Vagina (tissue), 2 donors: ENCODE measurements around the gene PRKCE. TPM values are rescaled to one million over a fixed set of nuclear protein-coding genes. Genes with fewer than 3 reads are reported as not detected.
"Not testable (repeated sequence)": the region's sequence is repeated elsewhere in the genome, so short reads cannot be mapped to it uniquely, and the experiment has no call there.

Source experiments
- DNase-seq, 2 donors: peaks; one replicate each; pipeline ENCODE4 v3.0.0-alpha.2; 2017; ENCODE audit errors: extremely low spot score in 2 of 2
- H3K27ac ChIP-seq: fragments of 200-600 bp; sonication (generic); one replicate; pipeline ENCODE4 v1.5.1; 2019
- H3K27me3 ChIP-seq: fragments of 200-600 bp; sonication (generic); one replicate; pipeline ENCODE4 v1.5.1; 2019
- H3K36me3 ChIP-seq, 2 donors: fragments of 200-600 bp; sonication (generic); one replicate each; pipeline ENCODE4 v1.5.1; 2017 to 2019
- H3K4me1 ChIP-seq: fragments of 200-600 bp; sonication (generic); one replicate; pipeline ENCODE4 v1.5.1; 2019
- H3K4me3 ChIP-seq, 2 donors: fragments of 200-600 bp; sonication (generic); 1 replicate in 1 of 2; 2 replicates in 1 of 2; pipeline ENCODE4 v1.5.1; 2016 to 2019
- H3K9me3 ChIP-seq: fragments of 200-600 bp; sonication (generic); one replicate; pipeline ENCODE4 v1.5.1; 2019
- CTCF ChIP-seq, 3 experiments: fragments of 450-650 bp in 2 of 3; fragments of 200-600 bp in 1 of 3; sonication (generic) in 1 of 3; IDR thresholded peaks; one replicate each; pipeline ENCODE4 v1.5.1; 2017 to 2019; ENCODE audit warnings: antibody characterized with exemption in 3 of 3, mild to moderate bottlenecking in 2 of 3, moderate library complexity in 2 of 3
- POLR2A ChIP-seq, 2 donors: fragments of 450-650 bp; IDR thresholded peaks; one replicate each; pipeline ENCODE4 v1.6.1; 2017; ENCODE audit warnings: antibody characterized with exemption in 2 of 2, mild to moderate bottlenecking in 2 of 2, moderate library complexity in 2 of 2
- POLR2AphosphoS5 ChIP-seq, 2 donors: sonication (generic); formaldehyde crosslinking; IDR thresholded peaks; one replicate each; pipeline ENCODE4 v1.9.0; 2017; ENCODE audit warnings: antibody characterized with exemption in 2 of 2, mild to moderate bottlenecking in 2 of 2, low read depth in 1 of 2; ENCODE audit not compliant: insufficient read depth in 1 of 2
- intact Hi-C: fragments of 100-400 bp; cut with DNase I; formaldehyde crosslinking; loops from one replicate; pipeline ENCODE4 v1.15.1; 2023
- total RNA-seq: library from RNA; depleted of rRNA; stranded (reverse); fragments of >200 nt; gene quantifications from one replicate; pipeline ENCODE4 v1.2.3, GENCODE V29; 2016

PRKCE gene
- total RNA-seq, 1 donor from 2014 or later = 11.8 TPM

GRCh38 chr2:46202453-46202852 is 551.0 kb downstream of the PRKCE start:
- Histone ChIP-seq H3K4me3 (no peak overlapping the region), H3K36me3 (no peaks in the 10 kb centered on the region), H3K27me3 (no peaks in the 10 kb centered on the region), H3K27ac (no peak overlapping the region), H3K9me3 (no peaks in the 10 kb centered on the region), H3K4me1 (peaks cover 14% of the 10 kb centered on the region)
- DNase-seq = no peak
- TF ChIP-seq POLR2A (IDR thresholded peaks at IDR 0.05) (no peak), POLR2AphosphoS5 (IDR thresholded peaks at IDR 0.05; ENCODE audit: insufficient read depth in 1 of 2, low read depth in 1 of 2) (no peak), CTCF (IDR thresholded peaks at IDR 0.05) (no peak)
- intact Hi-C loops = no loop called here

GRCh38 chr2:46202987-46203386 is 551.5 kb downstream of the PRKCE start:
- intact Hi-C loops = no loop called here
- Histone ChIP-seq H3K36me3 (no peaks in the 10 kb centered on the region), H3K27me3 (no peaks in the 10 kb centered on the region), H3K9me3 (no peaks in the 10 kb centered on the region), H3K27ac (no peak overlapping the region), H3K4me3 (no peak overlapping the region), H3K4me1 (peaks cover 9% of the 10 kb centered on the region)
- TF ChIP-seq POLR2AphosphoS5 (IDR thresholded peaks at IDR 0.05; ENCODE audit: insufficient read depth in 1 of 2, low read depth in 1 of 2) = no peak
- no peak for TF ChIP-seq POLR2A (IDR thresholded peaks at IDR 0.05)
- no peak for TF ChIP-seq CTCF (IDR thresholded peaks at IDR 0.05)
- DNase-seq = no peak

- H3K27ac ChIP-seq, H3K36me3 ChIP-seq, intact Hi-C loops, H3K27me3 ChIP-seq, H3K4me1 ChIP-seq, H3K4me3 ChIP-seq, H3K9me3 ChIP-seq: not testable (repeated sequence)
- peak in 1 of 2 donors; percentile 58 for DNase-seq
These were observed 552.2 kb downstream of the PRKCE start for GRCh38 chr2:46203636-46204035.

GRCh38 chr2:46207591-46207990 is 556.1 kb downstream of the PRKCE start:
- no peak for DNase-seq
- Histone ChIP-seq H3K27ac (no peak overlapping the region), H3K9me3 (peaks cover 2% of the 10 kb centered on the region), H3K27me3 (no peaks in the 10 kb centered on the region), H3K4me1 (no peaks in the 10 kb centered on the region), H3K36me3 (no peaks in the 10 kb centered on the region), H3K4me3 (no peak overlapping the region)
- TF ChIP-seq CTCF (IDR thresholded peaks at IDR 0.05) (no peak), POLR2AphosphoS5 (IDR thresholded peaks at IDR 0.05; ENCODE audit: insufficient read depth in 1 of 2, low read depth in 1 of 2) (no peak), POLR2A (IDR thresholded peaks at IDR 0.05) (no peak)
- intact Hi-C loops = no loop called here

- TF ChIP-seq CTCF (IDR thresholded peaks at IDR 0.05) = no peak
- no peak for TF ChIP-seq POLR2AphosphoS5 (IDR thresholded peaks at IDR 0.05; ENCODE audit: insufficient read depth in 1 of 2, low read depth in 1 of 2)
- TF ChIP-seq POLR2A (IDR thresholded peaks at IDR 0.05) = no peak
- no peaks in the 10 kb centered on the region for H3K36me3 ChIP-seq
- no peak overlapping the region for H3K27ac ChIP-seq
- peaks cover 2% of the 10 kb centered on the region for H3K9me3 ChIP-seq
- H3K27me3 ChIP-seq = no peaks in the 10 kb centered on the region
- intact Hi-C loops = no loop called here
- no peak for DNase-seq
- no peaks in the 10 kb centered on the region for H3K4me1 ChIP-seq
- H3K4me3 ChIP-seq = no peak overlapping the region
These were observed 557.3 kb downstream of the PRKCE start for GRCh38 chr2:46208766-46209165.

- Histone ChIP-seq H3K27ac (no peak overlapping the region), H3K9me3 (peaks cover 2% of the 10 kb centered on the region), H3K4me3 (no peak overlapping the region), H3K36me3 (no peaks in the 10 kb centered on the region), H3K27me3 (no peaks in the 10 kb centered on the region), H3K4me1 (no peaks in the 10 kb centered on the region)
- intact Hi-C loops = no loop called here
- TF ChIP-seq CTCF (IDR thresholded peaks at IDR 0.05) (no peak), POLR2AphosphoS5 (IDR thresholded peaks at IDR 0.05; ENCODE audit: insufficient read depth in 1 of 2, low read depth in 1 of 2) (no peak), POLR2A (IDR thresholded peaks at IDR 0.05) (no peak)
- no peak for DNase-seq
These were observed 558.6 kb downstream of the PRKCE start for GRCh38 chr2:46210063-46210462.
